ENCODE data around the gene ATP8A2. TPM values are rescaled to one million over a fixed set of nuclear protein-coding genes. Genes with fewer than 3 reads are reported as not detected.

Gene ATP8A2
- total and polyA plus RNA-seq, 4 donors, result 0.31 to 2.7 (median 1.1) TPM

- DNase-seq, result no peak
- peaks cover 0 to 9% (median 0%) of the 10 kb centered on the region in 3 donors for H3K27me3 ChIP-seq (ENCODE audit: control insufficient read depth in 3 of 3, insufficient read depth in 3 of 3, low read length in 2 of 3)
- WGBS, 2 donors, result 34 to 64% methylated on average over 16 of the region's 16 CpGs
- no peaks in the 10 kb centered on the region for H3K4me1 ChIP-seq (ENCODE audit: control insufficient read depth in 5 of 5, insufficient read depth in 5 of 5, low read length in 5 of 5)
- TF ChIP-seq CTCF (IDR thresholded peaks at IDR 0.05; ENCODE audit: control extremely low read depth, extremely low read depth), result no peak
- no peaks in the 10 kb centered on the region for H3K9me3 ChIP-seq (ENCODE audit: control insufficient read depth in 4 of 4, insufficient read depth in 3 of 4, low read length in 3 of 4)
- H3K4me3 ChIP-seq, result no peak overlapping the region
- H3K27ac ChIP-seq (ENCODE audit: low read depth in 1 of 2, low read length in 1 of 2), result no peak overlapping the region
- H3K36me3 ChIP-seq (ENCODE audit: control insufficient read depth in 4 of 4, insufficient read depth in 4 of 4, low read length in 4 of 4), result no peaks in the 10 kb centered on the region
- no peak overlapping the region for H3K9ac ChIP-seq (ENCODE audit: insufficient read depth in 1 of 2, low read length in 2 of 2)
- ATAC-seq (ENCODE audit: insufficient read depth, low FRiP score), result no peak
Measured at GRCh38 chr13:26074706-26075105, 702.9 kb downstream of the ATP8A2 start.

Small RNA genes lying within 50 kb of the gene (small RNA-seq; reads per million reads assigned to genes)
- gene RN7SL741P (ENCODE audit: low replicate concordance), result not detected
- not detected for gene RNU6-78P (ENCODE audit: low replicate concordance)
- gene RNY1P3 (ENCODE audit: low replicate concordance), result not detected

Other genes with a start within 250 kb of the ATP8A2 start
- 1 to 10 TPM in 1 of 2 donors, not detected in 1; 2.0 TPM for gene AMER2, start 199.7 kb upstream of the ATP8A2 start, total RNA-seq
- under 1 TPM in 1 of 2 donors, not detected in 1; 0.02 TPM for gene AMER2, start 199.7 kb upstream of the ATP8A2 start, polyA plus RNA-seq
- 10 to 100 TPM; 19.6 to 23.4 TPM for gene MTMR6, start 84.5 kb upstream of the ATP8A2 start, total RNA-seq
- gene MTMR6, start 84.5 kb upstream of the ATP8A2 start, polyA plus RNA-seq, result 10 to 100 TPM in 1 of 2 donors, 1 to 10 TPM in 1; 5.5 to 16.0 TPM
- 10 to 100 TPM; 77.6 to 82.5 TPM for gene NUP58, start 70.3 kb upstream of the ATP8A2 start, total RNA-seq
- 10 to 100 TPM; 25.6 to 30.5 TPM for gene NUP58, start 70.3 kb upstream of the ATP8A2 start, polyA plus RNA-seq